ENCODE results near the gene RRBP1.

Gene RRBP1

DNA sequence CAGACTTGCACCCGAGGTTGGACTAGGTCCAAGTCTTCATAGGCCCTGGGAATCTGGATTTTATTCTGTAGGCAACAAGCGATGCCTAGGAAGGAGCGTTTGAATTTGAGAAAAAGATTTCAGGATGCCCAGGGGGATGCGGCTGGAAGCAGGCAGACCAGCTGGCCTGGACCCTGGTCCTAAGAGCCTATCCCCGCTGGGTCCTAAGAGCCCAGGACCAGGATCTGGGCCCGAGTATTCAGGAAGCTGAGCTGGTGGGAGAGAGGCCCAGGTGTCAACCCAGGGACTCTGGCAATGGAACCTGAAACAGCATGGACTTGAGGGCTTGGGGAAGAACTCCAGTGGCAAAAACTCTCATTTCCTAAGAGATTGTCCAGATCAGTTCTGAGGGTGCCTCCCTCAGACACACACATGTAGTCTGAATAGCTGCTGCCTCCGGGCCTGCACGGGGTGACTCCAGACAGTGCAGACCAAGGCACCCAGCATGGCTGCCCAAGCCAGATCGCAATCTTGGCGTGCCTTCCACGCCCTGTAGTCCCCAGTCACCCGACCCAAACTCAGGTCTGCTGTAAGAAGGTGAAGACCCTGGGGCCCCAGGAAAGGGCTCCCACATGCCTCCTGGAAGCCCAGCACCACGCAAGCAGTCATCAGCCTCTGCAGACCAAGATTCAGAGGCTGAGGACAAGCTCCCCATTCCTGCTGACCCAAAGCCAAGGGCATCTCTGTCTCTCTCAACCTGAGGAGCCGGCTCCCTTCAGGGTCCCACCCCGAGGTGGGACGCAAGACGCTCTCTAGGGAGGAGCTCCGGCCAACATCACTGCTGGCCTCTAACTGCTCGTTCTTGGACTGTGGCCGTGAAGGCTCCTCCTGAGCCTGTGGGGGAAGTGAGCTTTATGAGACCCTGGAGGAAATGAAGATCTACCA is 34.4 kb downstream of the RRBP1 start:
- no peak for DNase-seq (ENCODE audit: low read depth in 2 of 2)

DNA sequence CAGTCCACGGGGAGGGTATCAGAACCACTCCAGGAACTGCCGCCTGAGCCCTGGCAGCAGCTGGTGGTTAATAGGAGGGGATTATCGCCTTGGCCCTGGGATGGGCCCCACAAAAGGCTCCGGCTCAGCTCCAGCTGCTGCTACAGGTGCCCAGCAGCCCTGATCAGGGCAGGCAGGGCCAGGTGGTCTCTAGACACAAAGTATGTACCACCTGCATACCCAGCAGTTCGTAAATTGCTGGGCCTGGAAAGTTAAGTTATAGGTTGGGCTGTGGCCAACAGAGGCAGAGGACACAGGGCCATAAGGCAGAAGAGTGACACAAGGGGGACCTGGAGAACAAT is 35.1 kb downstream of the RRBP1 start:
- no peak for DNase-seq (ENCODE audit: low read depth in 2 of 2)

DNA sequence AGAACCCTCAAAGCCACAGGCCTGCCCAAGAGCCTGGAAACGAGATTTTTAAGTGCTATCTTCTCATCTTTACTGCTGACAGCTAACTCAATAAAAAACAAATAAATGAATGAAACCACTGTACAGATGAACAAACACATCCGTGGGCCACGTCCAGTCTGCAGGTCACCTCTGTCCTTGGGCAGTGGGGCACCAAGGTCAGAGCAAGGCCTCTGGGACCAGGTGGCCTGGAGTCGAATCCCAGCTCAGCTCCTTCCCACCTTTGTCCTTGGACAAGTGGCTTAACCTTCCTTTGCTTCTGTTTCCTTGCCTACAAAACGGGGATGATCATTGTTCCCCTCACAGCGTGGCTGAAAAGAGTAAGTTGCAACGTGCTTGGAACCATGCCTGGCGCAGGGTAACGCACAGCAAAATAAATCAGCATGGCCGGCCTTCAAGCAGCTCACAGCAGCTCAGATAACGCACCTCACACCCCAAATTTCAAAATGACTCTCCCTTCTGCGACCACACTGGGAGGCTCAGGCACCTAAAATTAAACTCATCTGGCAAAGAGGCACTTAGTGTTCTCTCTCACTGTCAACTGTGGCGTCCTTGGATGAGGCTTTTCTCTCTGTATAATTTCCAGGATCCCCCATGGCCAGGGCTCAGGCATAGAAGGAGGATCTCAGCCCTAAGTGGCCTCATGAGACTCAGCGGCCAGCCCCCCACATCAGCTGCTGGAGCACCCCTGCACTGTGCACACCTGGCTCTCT is 35.7 kb downstream of the RRBP1 start:
- DNase-seq (ENCODE audit: low read depth in 2 of 2) = no peak

DNA sequence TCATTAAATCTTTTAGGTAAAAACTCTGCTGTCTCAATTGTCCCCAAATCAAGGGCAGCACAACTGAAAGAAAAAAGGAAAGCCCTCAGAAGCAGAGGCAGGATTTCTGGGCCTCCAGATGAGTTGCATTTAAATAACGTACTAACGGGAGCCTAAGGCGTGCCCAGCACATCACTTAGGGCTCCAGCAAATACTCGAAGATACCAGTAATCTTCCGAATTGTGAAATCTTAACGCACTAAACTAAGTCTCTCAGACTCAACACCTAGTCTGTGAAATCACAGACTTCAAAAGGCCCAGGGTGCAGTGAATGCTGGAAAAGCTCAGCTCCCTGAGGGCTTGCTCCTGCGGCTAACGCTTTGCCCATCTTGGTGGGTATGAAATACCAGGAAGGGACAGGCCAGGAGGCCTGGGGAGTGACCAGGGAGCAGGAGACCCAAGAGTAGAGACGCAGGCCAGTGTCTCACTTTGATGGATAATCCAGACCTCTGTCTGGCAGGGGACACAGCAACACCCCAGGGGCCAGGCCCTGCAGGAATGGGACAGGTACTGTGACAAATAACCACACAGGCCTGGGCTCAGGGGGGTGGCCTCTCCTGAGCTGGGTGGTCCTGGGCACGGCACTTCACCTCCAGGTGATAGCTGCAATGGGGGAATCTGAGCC is 36.4 kb downstream of the RRBP1 start:
- DNase-seq (ENCODE audit: low read depth in 2 of 2) = no peak

DNA sequence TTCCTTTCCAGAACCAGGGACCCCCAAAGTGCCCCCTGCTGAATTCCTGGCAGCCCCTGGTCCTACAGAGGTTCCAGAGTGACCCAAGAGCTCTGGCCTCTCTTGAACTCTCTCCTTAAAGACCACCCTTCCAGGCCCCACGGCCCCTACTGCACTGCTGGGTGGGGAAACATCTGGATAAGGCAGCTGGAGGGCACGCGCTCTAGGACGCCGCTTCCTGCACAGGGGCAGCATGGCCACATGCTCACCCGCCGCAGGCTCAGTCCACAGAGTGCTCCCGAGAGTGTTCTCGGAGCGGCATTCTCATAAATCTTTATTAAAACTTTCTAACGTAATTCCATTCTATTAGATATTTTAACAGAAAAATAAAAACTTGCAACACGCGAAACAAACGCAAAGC is 37.0 kb downstream of the RRBP1 start:
- DNase-seq (ENCODE audit: low read depth in 2 of 2) = no peak

DNA sequence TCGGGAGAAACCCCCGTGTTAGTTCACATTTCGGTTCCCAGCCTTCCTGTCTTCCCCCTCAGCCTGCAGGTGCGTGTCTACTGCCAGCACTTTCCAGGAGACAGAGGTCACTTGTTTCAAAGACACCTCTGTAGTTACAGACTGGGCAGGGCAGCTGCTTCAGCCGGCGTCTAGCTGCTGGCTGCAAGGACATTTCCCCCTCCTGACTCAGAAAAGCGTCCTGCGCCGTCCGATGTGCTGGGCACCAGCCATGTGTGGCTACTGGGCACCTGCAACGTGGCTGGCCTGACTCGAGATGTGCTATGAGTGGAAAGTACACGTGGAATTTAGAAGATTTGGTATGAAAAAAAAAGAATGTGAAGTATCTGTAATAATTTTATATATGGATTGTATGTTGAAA is 37.6 kb downstream of the RRBP1 start:
- no peak for DNase-seq (ENCODE audit: low read depth in 2 of 2)

DNA sequence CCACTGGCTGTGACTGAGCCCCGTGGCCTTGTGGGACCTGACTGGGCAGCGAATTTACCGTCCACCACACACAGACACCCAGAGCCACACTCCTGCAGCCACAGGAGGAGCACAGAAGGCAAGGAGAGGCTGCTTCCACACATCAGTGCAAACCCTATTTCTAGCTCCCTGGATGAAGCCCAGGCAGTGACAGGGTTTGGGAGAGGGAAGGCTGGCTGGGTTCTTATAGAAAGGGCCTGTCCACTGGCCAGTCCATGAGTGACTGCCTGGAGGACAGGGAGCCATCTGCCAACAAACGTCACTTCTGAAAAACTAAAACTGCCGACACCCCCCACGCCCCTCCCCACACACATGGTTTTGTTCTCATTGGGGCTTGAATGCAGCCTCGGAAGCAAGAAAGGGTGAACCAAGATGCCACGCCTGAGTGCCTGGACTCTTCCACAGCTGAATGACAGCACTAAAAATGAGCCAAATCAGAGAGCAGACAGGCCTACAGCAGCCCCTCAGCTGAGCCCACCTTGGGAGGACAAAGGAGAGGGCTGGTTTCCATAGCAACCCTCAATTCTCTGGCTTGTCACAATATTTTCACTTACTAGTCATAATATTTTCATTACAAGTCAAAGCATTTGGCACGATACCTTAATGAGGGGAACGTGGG is 38.4 kb downstream of the RRBP1 start:
- no peak for DNase-seq (ENCODE audit: low read depth in 2 of 2)

DNA sequence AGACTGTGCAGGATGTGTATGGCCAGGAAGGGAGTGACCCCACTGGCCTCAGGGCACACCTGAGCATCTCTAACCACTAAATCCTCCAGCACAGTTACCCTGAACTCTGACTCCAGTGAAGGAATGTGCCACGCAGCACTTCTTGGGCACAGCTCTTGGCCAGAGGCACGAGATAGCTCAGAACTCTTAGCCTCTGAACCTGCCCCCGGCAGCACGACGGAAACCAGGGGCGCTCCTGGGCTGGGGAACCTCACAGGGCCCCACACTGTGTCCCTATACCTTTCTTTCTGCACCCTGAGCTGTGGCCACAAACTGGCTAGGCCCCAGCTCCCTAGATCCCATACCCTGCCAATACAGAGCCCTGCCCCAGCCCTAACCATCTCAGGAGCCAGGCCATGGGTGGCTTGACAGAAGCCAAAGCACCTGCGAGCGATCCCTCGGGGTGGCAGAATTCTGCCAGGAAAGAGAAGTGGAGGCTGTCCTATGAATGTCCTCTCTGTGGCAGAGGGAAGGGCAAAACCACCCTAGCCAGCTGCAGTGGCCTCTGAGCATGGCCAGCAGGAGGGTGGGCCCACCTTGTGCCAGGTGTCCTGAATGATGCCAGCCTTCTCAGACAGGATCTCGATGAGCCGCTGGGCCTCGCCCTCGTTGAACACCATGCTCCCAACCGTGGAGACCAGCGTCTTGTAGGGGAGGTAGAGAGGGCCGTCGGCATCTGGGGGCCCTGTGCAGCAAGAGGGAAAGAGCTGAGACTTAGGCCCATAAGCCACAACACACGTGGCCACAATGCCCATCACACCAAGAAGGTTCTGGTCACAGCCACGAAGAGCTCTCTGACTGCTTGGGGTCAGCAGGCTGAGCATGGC is 39.4 kb downstream of the RRBP1 start:
- DNase-seq (ENCODE audit: low read depth in 2 of 2) = no peak

DNA sequence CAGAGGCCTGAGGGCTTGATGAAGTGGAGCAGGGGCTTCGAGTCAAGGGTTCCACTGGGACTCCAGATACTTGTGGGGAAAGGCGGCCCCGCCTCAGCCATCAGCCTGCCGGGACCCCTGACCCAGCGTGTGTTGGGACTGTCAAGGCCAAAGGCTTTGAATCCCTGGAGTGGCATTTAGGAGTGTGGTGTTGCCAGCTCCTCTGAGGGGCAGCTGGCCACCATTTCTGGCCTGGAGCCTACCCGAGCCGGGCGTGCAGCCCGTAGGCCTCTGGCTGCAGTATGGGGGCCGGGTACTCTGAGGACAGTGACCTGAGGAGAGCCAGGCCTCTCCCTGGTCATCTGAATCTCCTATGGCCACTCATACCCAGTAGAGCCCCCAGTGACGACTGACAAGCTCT is 40.0 kb downstream of the RRBP1 start:
- DNase-seq (ENCODE audit: low read depth in 2 of 2) = no peak

DNA sequence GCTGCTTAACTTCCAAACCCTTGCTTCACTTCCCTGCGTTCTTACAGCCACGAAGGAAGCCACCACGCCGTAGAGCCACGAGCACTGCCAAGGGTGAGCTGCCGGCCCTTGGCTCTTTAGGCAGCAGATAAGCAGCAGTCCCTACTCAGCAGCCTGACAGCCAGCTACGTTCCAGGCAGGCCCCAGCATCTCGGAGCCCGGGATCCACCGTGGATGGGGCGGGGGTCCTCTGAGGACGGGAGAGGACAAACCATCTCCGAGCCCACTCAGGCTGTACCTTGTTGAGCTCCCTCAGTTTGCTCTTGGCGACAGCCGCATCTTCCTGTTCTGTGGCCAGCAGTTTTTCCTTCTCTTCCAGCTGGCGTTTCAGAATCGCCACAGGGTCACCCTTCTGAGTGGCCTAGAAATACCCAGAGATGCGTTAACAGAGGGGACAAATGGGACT is 40.5 kb downstream of the RRBP1 start:
- DNase-seq (ENCODE audit: low read depth in 2 of 2) = no peak

DNA sequence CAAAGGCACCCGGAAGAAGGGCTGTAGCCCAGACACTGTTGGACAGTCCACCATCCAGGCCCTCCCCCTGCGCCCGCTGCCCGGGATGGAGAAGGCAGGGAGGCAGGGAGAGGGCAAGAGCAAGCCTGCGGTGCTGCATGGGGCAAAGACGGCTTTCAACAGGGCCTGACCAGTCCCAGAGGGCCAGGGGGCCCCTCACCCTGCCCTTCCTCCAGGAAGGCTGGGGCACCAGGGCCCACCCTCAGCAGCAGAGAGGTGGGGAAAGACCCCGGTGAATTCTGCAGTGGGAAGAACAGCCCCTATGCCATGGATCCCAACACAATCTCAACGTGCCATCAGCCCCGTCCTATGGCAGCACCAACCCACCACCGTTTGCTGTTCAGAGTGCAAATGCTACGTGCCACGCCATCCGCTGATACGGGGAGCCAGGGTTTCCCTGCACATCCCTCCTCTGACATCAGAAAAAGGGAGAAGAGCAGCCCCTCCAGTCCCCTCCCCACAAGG is 41.1 kb downstream of the RRBP1 start:
- no peak for DNase-seq (ENCODE audit: low read depth in 2 of 2)

DNA sequence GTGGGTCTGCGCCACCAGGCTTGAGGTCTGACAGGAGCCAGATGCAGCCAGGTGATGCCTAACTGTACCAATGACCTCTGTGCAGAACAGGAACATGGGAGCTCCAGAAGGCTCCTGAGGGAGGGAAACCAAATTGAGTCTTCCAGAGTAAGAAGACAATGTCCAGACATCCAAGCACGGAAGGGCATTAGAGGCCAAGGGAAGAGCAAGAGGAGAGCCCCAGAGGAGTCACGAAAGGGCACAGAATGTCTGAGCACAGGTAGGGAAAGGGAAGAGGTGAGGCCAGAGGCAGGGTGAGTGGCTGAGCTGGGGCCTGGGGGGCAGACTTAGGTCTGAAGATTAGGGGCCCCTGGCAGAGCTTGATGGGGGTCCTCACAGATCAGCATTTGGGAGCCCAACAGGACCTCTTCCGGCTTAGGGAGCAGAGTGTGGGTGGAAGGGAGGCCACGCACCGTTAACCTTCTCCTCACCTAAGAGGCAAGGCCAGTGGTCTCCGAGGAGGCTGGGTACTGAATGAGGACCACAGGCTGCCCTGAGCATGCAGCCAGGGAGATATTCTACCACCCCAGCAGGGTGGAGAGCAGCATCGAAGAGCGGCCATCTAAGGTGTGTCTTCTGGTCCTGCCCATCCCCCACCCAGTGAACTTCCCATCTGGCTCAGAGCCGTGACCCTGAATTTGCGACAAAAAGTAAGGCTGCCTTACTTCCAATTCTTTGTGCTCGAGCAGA is 41.7 kb downstream of the RRBP1 start:
- DNase-seq (ENCODE audit: low read depth in 2 of 2) = no peak

DNA sequence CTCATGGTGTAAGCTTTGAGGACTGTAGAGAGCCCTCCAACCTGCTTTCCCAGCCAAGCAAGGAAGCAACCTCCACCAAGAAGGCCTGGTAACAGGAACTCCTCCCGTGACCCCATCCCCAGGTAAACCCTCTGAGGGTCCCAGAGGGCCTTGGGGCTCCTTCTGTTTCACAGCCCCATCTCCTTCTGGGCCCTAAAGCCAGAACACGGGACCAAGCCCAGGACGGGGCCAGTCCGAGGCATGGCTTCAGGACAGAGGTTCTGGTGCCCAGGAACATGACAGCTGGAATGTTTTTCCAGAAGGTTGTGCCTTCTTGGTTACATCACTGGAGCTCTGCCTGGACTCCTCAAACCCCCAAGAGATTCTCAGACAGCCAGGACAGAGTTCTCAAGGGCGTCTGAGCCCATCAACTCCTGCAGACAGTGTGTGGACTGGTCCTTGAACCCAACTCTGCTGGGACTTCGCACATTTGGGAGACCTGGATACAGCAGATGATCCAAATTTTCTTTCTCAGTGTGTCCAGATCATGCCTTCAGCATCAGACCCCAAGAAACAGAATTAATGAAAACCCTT is 43.1 kb downstream of the RRBP1 start:
- DNase-seq (ENCODE audit: low read depth in 2 of 2) = no peak

DNA sequence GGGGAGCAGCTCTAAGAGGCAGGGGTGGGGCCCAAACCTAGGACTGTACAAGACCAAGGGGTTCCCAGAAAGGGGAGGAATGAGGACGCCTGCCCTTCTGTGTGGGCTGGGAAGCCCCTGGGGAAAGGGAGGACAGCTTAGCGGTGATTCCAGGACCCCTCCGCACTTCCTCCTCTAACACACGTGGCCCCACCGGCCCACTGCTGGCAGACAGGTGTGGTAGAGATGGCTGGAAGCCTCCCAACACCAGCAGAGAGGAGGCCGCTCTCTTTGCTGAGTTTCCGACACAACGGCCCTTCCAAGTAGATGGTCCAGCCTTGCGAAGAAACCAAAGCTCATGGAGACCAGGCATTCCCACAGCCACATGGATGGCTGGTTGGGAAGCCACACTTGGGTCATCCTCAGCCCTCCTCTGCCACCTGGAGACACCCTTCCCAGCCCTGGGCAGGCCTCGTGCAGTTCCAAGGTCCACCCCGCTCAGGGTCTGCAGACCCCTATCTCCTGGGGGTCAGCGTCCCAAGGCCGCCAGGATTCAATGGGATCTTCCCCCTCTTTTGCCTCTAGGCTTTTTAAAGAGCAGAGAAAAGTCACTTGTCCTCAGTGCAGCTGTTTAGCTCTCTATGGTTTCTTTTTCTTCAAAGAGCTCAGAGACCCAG is 43.9 kb downstream of the RRBP1 start:
- no peak for DNase-seq (ENCODE audit: low read depth in 2 of 2)

DNA sequence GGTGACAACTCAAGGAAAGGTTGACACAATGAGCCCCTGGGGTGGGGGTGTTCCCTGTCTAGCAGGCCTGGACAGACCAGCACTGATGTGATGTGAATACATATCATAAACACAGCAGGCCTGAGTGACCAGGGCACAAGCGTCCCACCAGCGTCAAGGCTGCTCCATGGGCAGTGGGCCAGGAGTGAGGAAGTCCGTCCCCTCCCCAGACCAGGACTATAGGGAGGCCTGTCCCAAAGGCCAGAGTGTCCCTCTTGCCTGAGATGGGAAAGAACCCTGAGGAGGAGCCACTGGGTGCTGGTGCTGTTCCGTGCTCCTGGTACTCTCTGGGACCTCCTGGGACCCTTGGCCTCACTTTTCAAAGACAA is 44.6 kb downstream of the RRBP1 start:
- no peak for DNase-seq (ENCODE audit: low read depth in 2 of 2)

DNA sequence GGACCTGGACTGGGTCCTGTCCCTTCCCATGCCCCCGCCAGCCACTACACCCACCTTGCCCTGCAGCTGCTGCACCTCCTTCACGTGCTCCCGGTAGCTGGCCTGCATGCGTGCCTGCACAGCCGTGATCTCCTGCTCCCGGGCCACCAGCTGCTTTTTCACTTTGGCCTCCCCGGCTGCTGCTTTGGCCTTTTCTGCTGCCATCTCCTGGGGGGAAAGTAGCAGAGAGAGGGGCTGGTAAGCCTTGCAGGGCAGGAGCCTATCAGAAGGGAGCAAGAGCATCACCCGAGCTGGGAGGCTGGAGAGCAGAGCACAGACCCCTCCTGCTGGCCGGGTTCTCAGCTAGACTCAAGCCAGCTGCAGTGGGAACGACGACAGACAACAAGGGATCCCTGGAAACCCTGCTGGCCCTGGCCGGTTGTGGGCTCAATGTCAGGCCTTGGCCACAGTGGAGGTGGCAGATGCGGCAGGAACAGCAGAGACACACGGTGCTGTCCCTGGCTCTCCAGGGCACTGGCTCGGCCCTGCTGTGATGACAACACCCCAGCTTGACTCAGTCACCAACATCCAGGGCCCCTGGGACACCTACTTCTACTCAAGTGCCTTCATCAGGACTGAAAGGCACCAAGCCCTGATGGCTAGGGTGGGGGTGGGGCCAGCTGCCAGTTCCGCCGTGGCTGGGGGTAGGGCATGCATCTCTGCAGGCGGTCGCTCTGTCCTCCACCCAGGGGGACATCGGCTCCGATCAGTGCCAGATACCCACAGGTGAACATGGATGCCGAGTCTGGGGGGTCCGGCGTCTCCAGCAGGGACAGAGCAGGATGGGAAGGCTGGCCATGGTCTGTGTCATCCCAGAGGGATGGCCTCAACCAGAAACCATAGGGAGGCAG is 45.3 kb downstream of the RRBP1 start:
- DNase-seq (ENCODE audit: low read depth in 2 of 2) = no peak

DNA sequence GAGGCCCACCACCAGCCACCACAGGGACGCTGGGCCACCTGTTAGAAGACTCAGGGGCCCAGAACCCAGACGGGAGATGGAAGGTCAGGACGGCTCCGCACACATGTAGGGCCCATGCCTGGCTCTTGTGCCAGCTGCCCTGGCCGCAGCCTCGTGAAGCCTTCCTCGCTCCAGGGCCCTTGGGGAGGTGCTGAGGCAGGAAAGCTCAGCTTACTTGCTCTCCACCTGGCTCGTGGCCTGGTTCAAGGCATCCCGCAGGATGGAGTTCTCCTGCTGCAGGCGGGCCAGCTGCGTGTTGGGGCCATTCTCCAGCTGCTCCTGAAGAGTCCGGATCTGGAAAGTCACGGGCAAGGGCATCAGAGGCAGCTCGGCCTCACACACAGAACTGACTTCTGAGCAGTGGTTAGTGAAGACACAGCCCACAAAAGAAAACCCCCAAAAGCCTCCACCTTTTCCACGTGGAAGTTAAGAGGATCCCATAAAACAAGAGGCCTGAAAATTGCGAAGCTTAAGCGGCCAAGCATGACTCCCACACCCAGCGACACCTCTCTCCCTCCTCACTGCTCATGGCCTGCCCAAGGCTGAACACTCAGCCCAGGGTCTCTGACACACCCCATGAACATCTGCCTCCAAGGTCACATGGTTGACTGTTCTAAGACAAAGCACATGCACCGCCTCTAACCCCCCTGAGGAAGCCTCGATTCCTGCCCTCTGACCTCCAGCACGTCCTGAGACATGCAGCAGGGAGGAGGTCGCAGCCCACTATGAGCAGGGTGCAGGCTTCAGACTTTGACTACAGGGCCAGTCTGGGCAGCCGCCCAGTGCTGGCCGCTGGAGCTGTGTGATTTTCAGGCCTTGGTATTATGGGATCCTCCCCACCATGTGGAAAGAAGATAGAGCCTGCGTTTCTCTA is 46.5 kb downstream of the RRBP1 start:
- DNase-seq (ENCODE audit: low read depth in 2 of 2) = no peak

Data from stimulated activated CD4-positive, alpha-beta T cell treated with anti-CD3 and anti-CD28 coated beads, Interleukin-15, amount 100 ng/mL, for 48 hours (primary cell).